ENCODE results near the gene FAM167B. TPM values are rescaled to one million over a fixed set of nuclear protein-coding genes. Genes with fewer than 3 reads are reported as not detected.
A peak's percentile ranks its signal among the peaks of the same experiment; 100 is the strongest.

Gene FAM167B
- polyA plus RNA-seq, 2 of the 4 experiments (the other 2 are of a cell fraction), result 0.53 to 2.0 TPM

DNA sequence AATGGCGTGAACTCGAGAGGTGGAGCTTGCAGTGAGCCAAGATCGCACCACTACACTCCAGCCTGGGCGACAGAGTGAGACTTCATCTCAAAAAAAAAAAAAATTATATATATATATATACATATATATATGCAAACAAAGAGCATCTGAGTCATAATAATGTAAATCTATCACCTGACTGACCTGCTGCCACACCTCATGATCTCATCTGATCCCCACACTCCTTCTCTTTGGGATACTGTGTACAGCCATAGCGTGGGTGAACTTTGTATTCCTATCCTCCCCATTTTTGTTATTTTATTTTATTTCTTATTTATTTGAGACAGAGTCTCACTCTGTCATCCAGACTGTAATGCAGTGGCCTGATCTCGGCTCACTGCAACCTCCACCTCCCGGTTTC is 42.2 kb downstream of the FAM167B start:
- peaks cover 22% of the 10 kb centered on the region for H3K4me1 ChIP-seq
- no peak for DNase-seq (ENCODE audit: low read depth in 1 of 2, low spot score in 1 of 2)
- no peak for ATAC-seq
- no peak overlapping the region for H3K4me3 ChIP-seq
- no peak for FAIRE-seq
- no peak overlapping the region for H3K27ac ChIP-seq
- ChIA-PET CTCF (interaction anchor here (1.5 to 2.8 kb wide), 2 partner anchors 27 to 48 kb away, joined by 7 to 9 read pairs; no protein-coding TSS in a partner anchor), POLR2A (no interaction called here)
- WGBS (ENCODE audit: missing lambda C conversion rate), result 93% methylated on average over 7 of the region's 7 CpGs
- TF ChIP-seq EP300 (IDR thresholded peaks at IDR 0.05) (no peak), GATA3 (IDR thresholded peaks at IDR 0.05; ENCODE audit: borderline replicate concordance) (no peak), RFX5 (IDR thresholded peaks at IDR 0.05) (no peak), POLR2AphosphoS2 (conservative IDR thresholded peaks at IDR 0.05; ENCODE audit: low read length) (no peak), ZC3H11A (IDR thresholded peaks at IDR 0.05) (no peak), TP53 (CRISPR knock-in tag; IDR thresholded peaks at IDR 0.05) (no peak), HMGXB4 (CRISPR knock-in tag; IDR thresholded peaks at IDR 0.05; ENCODE audit: borderline replicate concordance) (no peak), RARB (CRISPR knock-in tag; IDR thresholded peaks at IDR 0.05) (no peak), CBX2 (IDR thresholded peaks at IDR 0.05; ENCODE audit: borderline replicate concordance, low read depth) (no peak), TFCP2L1 (CRISPR knock-in tag; IDR thresholded peaks at IDR 0.05) (no peak), NPAS2 (CRISPR knock-in tag; IDR thresholded peaks at IDR 0.05; ENCODE audit: borderline replicate concordance) (no peak), MAZ (IDR thresholded peaks at IDR 0.05; ENCODE audit: borderline replicate concordance, low read depth, low read length) (no peak), FOSL2 (IDR thresholded peaks at IDR 0.05) (no peak), FOSL2 (CRISPR knock-in tag; IDR thresholded peaks at IDR 0.05) (no peak), HOXB5 (CRISPR knock-in tag; IDR thresholded peaks at IDR 0.05) (no peak), POLR2A (IDR thresholded peaks at IDR 0.05; ENCODE audit: low read length) (no peak)
- TF ChIP-seq, protein P1, sequence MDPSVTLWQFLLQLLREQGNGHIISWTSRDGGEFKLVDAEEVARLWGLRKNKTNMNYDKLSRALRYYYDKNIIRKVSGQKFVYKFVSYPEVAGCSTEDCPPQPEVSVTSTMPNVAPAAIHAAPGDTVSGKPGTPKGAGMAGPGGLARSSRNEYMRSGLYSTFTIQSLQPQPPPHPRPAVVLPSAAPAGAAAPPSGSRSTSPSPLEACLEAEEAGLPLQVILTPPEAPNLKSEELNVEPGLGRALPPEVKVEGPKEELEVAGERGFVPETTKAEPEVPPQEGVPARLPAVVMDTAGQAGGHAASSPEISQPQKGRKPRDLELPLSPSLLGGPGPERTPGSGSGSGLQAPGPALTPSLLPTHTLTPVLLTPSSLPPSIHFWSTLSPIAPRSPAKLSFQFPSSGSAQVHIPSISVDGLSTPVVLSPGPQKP (IDR thresholded peaks at IDR 0.05; ENCODE audit: low read depth, low read length), result no peak
- no peaks in the 10 kb centered on the region for H3K9me3 ChIP-seq
- no peak overlapping the region for H3K4me2 ChIP-seq

DNA sequence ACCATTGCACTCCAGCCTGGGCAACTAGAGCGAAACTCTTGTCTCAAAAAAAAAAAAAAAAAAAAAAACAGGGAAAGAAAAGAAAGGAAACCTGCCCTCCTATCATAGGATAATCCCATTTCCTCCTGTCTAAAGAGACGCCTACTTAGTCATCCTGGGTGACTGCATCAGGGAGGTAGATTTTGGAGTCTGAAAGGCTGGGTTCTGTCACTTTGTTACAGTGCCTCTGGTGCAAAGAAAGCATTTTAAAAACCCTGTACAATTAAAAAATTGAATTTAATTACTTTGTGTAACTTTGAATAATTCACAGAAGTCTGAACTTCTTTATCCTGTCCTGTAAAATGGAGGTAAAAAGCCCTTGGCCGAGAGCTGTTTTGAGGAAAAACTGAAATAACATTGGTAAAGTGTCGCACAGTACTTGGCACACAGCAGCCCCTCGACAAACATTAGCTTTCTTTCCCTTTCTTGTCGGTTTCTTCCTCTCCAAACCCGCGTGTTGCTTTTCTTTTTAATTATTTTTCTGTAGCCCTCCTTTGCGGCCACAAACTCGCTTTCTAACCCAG is 44.2 kb downstream of the FAM167B start:
- H3K9me3 ChIP-seq, result no peaks in the 10 kb centered on the region
- H3K4me3 ChIP-seq, result peak overlapping the region; percentile 90
- DNase-seq (ENCODE audit: low read depth in 1 of 2, low spot score in 1 of 2) (peak; percentile 54 to 55), ATAC-seq (peak; percentile 64 to 65; a peak in 5 of 6 replicates), FAIRE-seq (no peak)
- peak overlapping the region; percentile 92 to 95 for H3K27ac ChIP-seq
- POLR2A ChIA-PET, result interaction anchor here (0.7 to 1.4 kb wide), 5 partner anchors 25 to 51 kb away, joined by 3 to 11 read pairs (median 8); partner anchors contain the start of gene MARCKSL1
- peaks cover 22% of the 10 kb centered on the region for H3K4me1 ChIP-seq
- H3K4me2 ChIP-seq, result peak overlapping the region; percentile 84
- no peak for TF ChIP-seq RAD21 (conservative IDR thresholded peaks at IDR 0.05 in 1 of 2, IDR thresholded peaks at IDR 0.05 in 1 of 2)
- TF ChIP-seq HOXB13 (CRISPR knock-in tag; IDR thresholded peaks at IDR 0.05; ENCODE audit: low read depth), result peak; percentile 60; the same call in 1 of the 2 replicates
- CTCF ChIA-PET, result interaction anchor here (0.9 to 2.8 kb wide), 4 partner anchors 12 to 50 kb away, joined by 3 to 9 read pairs (median 4); no protein-coding TSS in a partner anchor
- 21% methylated on average over 10 of the region's 10 CpGs for WGBS (ENCODE audit: missing lambda C conversion rate)

- CTCF ChIA-PET, result interaction anchor here (0.9 to 2.8 kb wide), 5 partner anchors 12 to 77 kb away, joined by 3 to 9 read pairs (median 3); no protein-coding TSS in a partner anchor
- Histone ChIP-seq H3K4me2 (peak within 1 kb of the TSS; percentile 84), H3K9me3 (no peaks in the 10 kb centered on the region), H3K27ac (peak within 1 kb of the TSS; percentile 92 to 95), H3K4me1 (peaks cover 22% of the 10 kb centered on the region), H3K4me3 (peak within 1 kb of the TSS; percentile 90)
- POLR2A ChIA-PET, result interaction anchor here (0.7 to 1.4 kb wide), 4 partner anchors 24 to 51 kb away, joined by 3 to 11 read pairs (median 6); partner anchors contain the start of gene MARCKSL1
- WGBS (ENCODE audit: missing lambda C conversion rate), result 2% methylated on average over 15 of the region's 67 CpGs
- ATAC-seq (peak; percentile 97 to 98), FAIRE-seq (no peak), DNase-seq (ENCODE audit: low read depth in 1 of 2, low spot score in 1 of 2) (peak; percentile 88 to 94)
- TF ChIP-seq MYC (IDR thresholded peaks at IDR 0.05; ENCODE audit: borderline replicate concordance, low read length), result no peak
- TF ChIP-seq RAD21 (conservative IDR thresholded peaks at IDR 0.05 in 1 of 2, IDR thresholded peaks at IDR 0.05 in 1 of 2), result no peak
- no peak for TF ChIP-seq SREBF2 (IDR thresholded peaks at IDR 0.05)
- no peak for TF ChIP-seq HMGXB4 (CRISPR knock-in tag; IDR thresholded peaks at IDR 0.05; ENCODE audit: borderline replicate concordance)
- no peak for TF ChIP-seq TFCP2L1 (CRISPR knock-in tag; IDR thresholded peaks at IDR 0.05)
- TF ChIP-seq, protein P2, sequence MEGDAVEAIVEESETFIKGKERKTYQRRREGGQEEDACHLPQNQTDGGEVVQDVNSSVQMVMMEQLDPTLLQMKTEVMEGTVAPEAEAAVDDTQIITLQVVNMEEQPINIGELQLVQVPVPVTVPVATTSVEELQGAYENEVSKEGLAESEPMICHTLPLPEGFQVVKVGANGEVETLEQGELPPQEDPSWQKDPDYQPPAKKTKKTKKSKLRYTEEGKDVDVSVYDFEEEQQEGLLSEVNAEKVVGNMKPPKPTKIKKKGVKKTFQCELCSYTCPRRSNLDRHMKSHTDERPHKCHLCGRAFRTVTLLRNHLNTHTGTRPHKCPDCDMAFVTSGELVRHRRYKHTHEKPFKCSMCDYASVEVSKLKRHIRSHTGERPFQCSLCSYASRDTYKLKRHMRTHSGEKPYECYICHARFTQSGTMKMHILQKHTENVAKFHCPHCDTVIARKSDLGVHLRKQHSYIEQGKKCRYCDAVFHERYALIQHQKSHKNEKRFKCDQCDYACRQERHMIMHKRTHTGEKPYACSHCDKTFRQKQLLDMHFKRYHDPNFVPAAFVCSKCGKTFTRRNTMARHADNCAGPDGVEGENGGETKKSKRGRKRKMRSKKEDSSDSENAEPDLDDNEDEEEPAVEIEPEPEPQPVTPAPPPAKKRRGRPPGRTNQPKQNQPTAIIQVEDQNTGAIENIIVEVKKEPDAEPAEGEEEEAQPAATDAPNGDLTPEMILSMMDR (IDR thresholded peaks at IDR 0.05), result no peak
- no peak for TF ChIP-seq NPAS2 (CRISPR knock-in tag; IDR thresholded peaks at IDR 0.05; ENCODE audit: borderline replicate concordance)
- TF ChIP-seq JUN (IDR thresholded peaks at IDR 0.05), result peak; percentile 70 to 78; a peak in 4 of 5 replicates
- TF ChIP-seq TP53 (CRISPR knock-in tag; IDR thresholded peaks at IDR 0.05), result no peak
- no peak for TF ChIP-seq ZSCAN20 (CRISPR knock-in tag; IDR thresholded peaks at IDR 0.05)
- TF ChIP-seq HOXB13 (CRISPR knock-in tag; IDR thresholded peaks at IDR 0.05; ENCODE audit: low read depth), result no peak
These were observed 44.9 kb downstream of the FAM167B start, which contains the start of gene HDAC1 for GRCh38 chr1:32291708-32292538. Gene HDAC1, plus strand, starts transcription at chr1:32292083. Its CDS starts 87 bp downstream, at chr1:32292170.
